ENCODE results near the gene RIF1.
"Not testable (repeated sequence)": the region's sequence is repeated elsewhere in the genome, so short reads cannot be mapped to it uniquely, and the experiment has no call there.

RIF1 gene

GRCh38 chr2:151409601-151410484, at the start of gene RIF1:
Gene RIF1, plus strand, starts transcription at chr2:151409902. Its CDS starts 522 bp downstream, at chr2:151410424.
- peak; percentile 48 for DNase-seq

DNA sequence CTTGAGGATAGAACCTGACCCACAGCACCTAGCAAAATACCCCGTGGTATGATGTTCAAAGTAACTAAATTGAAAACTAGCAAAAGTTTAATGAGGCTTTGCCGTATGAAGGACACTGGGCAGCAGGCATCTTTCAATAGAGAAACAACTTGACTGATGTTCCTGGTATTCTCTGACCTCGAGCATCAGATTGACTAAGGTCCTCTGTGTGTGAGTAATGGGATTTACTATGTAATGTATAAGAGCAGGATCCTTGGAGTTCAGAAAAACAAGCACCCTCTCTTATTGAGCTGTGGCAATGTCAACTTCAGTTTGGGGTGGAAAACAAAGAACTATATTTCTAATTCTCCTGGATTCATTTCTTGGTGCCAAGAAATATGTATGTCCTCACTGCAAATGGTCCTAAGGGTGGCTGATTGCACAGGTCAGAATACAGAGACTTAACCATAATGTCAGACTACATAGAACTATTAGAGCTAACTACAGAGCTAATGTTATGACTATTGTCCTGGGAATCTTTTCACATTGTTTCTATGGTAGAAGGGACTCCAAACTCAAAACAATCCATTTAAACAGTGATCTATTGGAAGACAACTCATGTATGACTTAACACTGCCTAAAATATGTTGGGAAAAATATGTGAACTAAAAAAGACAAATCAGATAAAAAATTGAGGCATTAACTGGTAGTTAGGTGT, 47.9 kb upstream of the RIF1 start:
- no peak for DNase-seq

- no peak for DNase-seq
Measured at GRCh38 chr2:151363709-151364108, 46.0 kb upstream of the RIF1 start.

GRCh38 chr2:151367571-151367970, 42.1 kb upstream of the RIF1 start:
- no peak for DNase-seq

GRCh38 chr2:151374436-151374835, 35.3 kb upstream of the RIF1 start:
- no peak for DNase-seq

- DNase-seq = no peak
Measured at GRCh38 chr2:151379169-151379568, 30.5 kb upstream of the RIF1 start.

DNA sequence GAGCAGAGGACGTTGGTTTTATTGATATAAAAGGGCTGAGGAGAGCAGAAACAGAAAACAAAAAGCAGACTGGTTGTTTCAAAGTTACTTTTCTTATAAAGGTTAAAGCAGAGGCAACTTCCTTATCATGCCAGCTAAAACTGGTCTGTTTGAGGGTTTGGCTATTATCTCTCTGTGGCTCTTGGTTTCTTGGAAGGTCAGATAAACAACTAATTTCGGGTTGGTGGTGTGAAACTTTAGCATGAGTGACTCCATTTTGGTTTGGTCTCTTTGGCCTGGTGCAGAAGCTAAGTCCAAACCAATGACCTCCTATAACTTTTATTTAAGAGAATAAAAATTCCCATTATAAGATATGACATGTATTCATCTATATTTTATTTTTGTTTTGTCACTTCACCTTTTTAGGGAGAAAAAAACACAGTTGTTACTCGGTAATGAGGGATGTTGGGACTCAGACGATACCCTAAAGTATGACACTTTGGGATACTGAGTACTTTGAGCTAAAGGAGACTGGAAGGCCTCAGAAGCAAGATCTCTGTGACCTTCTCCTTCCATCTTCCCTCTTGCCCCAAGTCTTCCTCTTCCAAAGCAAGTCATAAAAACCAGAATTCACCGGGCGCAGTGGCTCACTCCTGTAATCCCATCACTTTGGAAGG, 29.0 kb upstream of the RIF1 start:
- DNase-seq = no peak

DNA sequence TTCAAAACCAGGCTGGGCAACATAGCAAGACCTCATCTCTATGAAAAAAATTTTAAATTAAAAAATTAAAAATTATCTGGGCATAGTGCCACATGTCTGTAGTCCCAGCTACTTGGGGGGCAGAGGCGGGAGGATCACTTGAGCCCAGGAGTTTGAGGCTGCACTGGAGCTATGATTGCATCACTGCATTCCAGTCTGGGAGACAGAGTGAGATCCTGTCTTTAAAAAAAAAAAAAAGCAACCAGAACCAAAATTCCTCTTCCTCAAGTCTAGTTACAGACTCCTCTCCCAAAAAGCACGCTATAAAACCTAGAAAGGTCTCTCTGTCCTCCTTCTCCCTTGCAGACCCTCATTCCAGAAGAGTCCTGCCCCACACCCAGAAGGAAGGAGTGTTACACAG, 28.4 kb upstream of the RIF1 start:
- DNase-seq = no peak

DNA sequence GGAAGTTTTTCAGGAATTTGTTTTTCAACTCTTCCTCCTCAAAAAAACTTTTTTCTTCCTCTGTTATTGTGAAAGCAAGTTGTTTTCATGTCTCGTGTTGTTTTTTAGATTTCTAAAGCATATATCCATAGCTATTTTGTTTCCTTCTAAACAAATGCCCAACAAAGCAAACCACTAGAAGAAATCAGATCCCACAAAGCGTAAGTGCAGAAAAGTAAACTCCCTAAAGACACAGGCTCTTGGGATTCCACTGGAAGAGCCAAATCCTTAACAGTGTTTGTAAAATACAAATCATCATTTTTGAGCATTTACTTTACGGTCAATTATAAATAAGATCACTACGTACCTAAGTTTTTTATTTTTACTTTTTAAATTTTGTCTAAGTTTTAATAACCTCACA, 21.7 kb upstream of the RIF1 start:
- DNase-seq = no peak

DNA sequence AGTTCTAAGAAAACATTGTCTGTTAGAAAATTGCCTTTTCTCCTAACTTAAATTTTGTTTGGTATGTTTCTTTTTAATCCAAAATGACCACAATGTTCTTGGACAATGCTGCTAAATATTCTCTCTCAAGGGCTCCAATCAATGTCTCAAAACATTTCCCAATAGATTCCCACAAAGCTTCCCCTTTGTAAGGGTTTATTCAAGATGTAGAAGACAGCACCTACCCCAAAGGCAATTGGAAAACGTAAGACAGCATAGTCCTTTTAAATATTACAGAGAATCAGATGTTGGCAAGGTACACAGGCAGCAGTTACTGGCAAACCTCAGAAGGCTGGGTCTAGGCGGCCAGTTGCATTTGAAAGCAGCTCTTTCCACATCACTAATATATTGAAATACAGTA, 18.3 kb upstream of the RIF1 start:
- DNase-seq = no peak

GRCh38 chr2:151394509-151394908, 15.2 kb upstream of the RIF1 start:
- no peak for DNase-seq

DNA sequence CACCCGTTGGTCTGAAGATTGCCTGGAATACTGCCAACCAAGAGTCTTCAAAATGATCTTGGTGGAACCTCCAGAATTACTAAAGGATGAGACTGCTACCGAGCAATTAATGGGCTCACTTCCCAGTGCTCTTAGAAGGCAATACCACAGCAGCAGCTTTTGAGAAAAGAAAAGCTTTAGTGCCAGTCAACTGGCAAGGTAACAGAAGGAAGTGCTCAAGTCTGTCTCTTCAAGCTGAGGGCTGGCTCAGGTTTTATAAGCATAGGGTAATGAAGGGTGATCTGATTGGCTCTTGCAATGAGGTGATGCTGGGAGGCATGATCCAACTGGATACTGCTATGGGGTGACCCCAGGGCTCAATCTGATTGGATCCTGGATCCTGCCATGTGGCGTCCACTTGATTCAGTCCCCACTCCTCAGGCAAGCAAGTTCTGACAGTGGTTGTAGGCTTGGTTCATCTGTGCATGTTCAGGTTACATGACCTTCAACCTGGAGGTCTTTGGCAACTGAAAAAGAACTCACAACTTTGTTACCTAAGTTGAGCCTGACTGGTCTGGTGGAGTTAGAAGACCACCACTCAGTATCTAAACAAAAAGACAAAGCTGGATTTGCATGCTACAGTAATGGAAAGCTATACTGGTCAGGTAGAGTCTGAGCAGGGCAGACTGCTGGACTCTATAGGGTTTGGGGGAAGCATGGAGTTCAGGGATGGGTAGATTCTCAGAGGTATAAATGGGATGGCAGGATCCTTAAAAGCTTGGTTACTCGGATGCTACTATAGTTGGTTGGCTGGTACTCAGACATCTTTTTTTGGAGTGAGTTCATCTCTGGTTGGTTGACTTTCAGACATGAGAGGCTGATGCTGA, 14.0 kb upstream of the RIF1 start:
- DNase-seq = no peak

DNA sequence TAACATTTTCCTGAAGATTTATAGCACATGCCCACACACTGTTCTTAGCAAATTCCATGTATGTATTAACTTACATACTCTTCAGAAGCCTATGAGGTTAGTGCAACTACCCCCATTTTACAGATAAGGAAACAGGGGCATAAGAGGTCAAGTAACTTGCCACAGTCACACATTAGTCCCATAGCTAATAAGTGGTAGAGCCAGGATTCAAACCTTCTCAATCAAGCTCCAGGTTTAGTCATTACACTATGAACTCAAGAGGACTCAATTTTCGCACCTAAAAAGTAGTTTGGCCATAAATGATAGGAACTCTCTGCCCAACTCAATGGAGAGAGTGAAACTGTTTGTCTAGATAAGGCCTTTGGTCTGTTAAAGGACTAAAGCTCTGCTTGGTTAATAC, 9.7 kb upstream of the RIF1 start:
- no peak for DNase-seq

GRCh38 chr2:151401149-151401548, 8.6 kb upstream of the RIF1 start:
- DNase-seq = no peak

DNA sequence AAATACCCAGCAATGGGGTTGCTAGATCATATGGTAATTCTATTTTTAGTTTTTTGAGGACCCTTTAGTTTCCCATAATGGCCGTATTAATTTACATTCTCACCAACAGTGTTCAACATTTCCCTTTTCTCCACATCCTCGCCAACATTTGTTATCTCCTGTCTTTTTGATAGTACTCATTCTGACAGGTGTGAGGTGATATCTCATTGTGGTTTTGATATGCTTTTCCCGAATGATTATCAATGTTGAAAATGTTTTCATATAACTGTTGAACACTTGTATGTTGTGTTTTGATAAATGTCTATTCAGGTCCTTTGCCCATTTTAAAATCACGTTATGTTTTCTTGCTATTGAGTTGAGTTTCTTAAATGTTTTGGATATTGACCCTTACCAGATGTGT, 5.8 kb upstream of the RIF1 start:
- no peak for DNase-seq

GRCh38 chr2:151405376-151405775, 4.3 kb upstream of the RIF1 start:
- DNase-seq = no peak

DNA sequence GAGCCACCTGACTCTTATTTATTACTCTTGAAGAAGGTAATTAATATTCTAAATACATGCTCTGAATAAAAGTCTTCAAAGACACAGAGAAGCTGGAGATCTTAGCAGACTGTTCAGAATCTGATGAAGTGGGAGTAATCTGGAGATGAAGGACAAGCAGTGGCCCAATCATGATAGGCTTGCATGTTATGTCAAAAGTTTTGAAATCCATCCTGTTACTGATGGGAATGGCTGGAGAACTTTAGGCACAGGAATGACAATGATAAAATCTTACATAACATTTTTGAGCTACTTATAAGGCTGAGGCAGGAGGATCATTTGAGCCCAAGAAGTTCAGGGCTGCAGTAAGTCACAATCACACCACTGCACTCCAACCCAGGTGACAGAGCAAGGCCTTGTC, 2.4 kb upstream of the RIF1 start:
- no peak for DNase-seq

GRCh38 chr2:151408788-151409600, 708 bp upstream of the RIF1 start:
- DNase-seq = no peak

GRCh38 chr2:151410485-151410834, 758 bp downstream of the RIF1 start:
- no peak for DNase-seq

DNA sequence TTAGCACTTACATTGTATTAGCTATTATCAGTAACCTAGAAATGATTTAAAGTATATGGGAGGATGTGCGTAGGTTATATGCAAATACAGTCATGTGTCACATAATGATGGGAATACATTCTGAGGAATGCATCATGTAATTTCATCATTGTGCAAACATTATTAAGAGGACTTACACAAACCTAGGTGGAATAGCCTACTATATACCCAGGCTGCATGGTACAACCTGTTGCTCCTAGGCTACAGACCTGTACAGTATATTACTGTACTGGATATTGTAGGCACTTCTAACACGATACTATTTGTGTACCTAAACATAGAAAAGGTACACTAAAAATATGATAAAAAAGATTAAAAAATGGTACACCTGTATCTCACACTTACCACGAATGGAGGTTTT, 7.9 kb downstream of the RIF1 start:
- no peak for DNase-seq

DNA sequence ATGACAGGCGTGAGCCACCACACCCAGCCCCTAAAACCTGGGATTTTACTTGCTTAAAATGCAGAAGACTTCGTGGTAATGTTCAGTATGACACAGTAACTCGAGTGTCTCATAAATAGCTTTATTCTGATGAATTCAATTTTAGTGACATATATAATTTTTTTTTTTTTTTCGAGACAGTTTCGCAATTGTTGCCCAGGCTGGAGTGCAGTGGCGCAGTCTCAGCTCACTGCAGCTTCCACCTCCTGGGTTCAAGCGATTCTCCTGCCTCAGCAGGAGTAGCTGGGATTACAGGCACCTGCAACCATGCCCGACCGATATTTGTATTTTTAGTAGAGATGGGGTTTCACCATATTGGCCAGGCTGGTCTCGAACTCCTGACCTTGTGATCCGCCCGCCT, 12.0 kb downstream of the RIF1 start:
- not testable (repeated sequence) for DNase-seq

- no peak for DNase-seq
Measured at GRCh38 chr2:151422917-151423439, 13.3 kb downstream of the RIF1 start.

Data from SHP77 treated with DMSO at 0.1 percent for 48 hours (cell line).